Measurements from ENCODE around the gene BLOC1S4.
"Not testable (repeated sequence)": the region's sequence is repeated elsewhere in the genome, so short reads cannot be mapped to it uniquely, and the experiment has no call there.

The BLOC1S4 gene

DNA sequence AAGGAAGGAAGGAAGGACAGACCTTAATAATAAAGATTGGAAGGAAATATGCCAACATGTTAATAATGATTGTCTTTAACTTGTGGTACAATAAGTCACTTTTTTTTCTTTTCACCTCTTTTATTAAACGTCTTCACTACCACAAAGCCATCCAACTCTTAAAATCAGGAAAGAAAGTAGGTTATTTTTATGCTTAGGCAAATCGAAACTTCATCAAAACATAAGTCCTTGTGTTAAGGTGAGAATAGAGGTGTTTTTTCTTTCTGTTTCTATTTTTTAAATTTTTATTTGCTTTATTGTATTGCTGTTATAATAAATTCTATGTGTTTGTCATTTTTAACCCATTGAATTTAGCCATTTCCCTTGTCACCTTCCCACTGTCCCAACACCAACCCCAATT is 26.5 kb downstream of the BLOC1S4 start:
- no peak for DNase-seq (ENCODE audit: low spot score)

- DNase-seq (ENCODE audit: low spot score), result no peak
Observed at GRCh38 chr4:6742989-6743388, 27.0 kb downstream of the BLOC1S4 start.

DNA sequence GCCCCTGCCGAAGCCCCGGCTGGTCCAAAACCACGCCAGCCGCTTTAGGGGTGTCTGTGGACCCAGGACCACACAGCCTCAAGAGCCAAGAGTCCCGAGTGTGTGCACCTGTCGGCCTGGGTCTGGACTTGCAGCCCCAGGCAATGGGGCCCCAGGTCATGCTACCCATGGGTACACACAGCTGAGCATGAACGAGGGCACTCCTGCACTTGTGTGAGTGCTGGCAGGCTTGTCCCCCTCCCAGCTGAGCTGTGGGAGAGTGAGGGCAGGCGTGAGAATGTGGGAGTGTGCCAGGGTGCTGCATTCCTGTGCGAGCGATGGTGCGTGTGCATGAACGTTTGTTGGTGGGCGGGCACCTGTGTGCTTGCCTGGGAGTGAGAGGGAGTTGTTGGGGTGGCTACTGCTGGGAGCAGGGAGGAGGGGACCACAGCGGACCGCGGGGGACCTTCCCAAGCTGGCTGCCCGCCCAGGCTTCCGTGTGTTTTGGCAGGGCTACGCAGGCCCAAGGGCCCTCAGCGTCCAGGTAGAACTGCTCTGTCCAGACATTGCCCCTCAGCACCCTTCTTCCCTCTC is 30.8 kb downstream of the BLOC1S4 start:
- no peak for DNase-seq (ENCODE audit: low spot score)

GRCh38 chr4:6747294-6748051 is 31.5 kb downstream of the BLOC1S4 start:
- no peak for DNase-seq (ENCODE audit: low spot score)

DNA sequence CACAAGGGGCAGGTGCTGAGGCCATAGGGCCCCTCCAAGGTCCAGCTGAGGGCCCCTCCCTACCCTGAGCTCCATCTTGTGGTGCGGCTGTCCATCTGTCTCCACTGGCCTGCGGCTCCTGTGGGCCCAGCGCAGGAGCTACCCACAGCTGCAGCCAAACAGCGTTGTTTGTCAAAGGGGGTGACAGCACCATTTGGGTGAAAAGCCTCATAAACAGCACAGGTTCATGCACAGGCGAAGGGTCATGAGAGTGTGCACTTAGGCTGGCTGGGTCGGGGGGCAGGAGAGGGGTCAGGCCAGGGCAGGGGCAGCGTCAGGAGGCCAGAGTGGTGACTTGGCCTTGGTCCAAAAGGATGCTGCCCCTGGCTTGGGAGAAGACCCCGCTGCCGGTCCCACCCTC is 32.3 kb downstream of the BLOC1S4 start:
- DNase-seq (ENCODE audit: low spot score), result no peak

- no peak for DNase-seq (ENCODE audit: low spot score)
Observed at GRCh38 chr4:6749340-6750171, 33.6 kb downstream of the BLOC1S4 start.

DNA sequence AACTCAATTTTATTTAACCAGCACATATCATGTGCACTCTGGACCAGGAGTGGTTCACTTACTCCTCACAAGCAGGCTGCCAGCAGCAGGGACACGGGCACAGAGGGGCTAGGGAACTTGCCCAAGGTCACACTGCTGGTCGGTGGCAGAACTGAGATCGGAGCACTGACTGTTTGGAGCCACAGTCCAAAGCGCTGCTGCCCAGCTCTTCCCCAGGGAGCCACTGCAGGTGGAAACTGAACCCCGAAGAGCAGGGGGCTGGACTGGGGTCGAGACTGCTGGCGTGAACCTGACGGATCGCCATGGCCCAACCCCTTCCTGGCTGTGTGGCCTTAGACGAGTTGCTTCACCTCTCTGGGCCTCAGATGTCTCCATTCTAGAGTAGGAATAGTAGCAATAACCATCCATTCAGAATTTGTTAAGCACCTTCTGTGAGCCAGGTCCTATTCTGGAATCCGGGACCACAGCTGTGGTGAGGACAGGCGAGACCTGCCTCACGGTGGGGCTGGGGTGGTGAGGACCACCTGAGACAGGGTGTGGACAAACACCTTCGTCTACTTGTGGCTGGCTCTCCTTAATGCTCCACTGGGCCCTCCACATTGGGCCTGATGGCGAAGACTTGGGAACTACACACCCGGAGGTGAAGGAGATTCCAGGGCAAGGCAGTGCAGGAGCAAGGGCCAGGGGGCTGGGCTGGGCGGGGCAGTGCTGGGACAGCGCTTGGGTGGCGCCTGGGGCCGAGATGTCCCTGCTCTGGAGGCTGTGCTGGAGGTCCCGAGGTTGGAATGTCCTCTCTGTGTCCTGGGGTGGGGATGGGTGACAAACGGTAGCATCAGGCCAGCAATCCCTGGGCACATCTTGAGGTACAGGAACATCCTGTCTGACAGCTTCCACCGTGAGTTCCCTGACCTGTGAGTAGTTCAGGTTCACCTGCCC is 34.6 kb downstream of the BLOC1S4 start:
- DNase-seq (ENCODE audit: low spot score), result no peak

- no peak for DNase-seq (ENCODE audit: low spot score)
Observed at GRCh38 chr4:6751611-6752485, 35.9 kb downstream of the BLOC1S4 start.

- no peak for DNase-seq (ENCODE audit: low spot score)
Observed at GRCh38 chr4:6752486-6752829, 36.5 kb downstream of the BLOC1S4 start.

DNA sequence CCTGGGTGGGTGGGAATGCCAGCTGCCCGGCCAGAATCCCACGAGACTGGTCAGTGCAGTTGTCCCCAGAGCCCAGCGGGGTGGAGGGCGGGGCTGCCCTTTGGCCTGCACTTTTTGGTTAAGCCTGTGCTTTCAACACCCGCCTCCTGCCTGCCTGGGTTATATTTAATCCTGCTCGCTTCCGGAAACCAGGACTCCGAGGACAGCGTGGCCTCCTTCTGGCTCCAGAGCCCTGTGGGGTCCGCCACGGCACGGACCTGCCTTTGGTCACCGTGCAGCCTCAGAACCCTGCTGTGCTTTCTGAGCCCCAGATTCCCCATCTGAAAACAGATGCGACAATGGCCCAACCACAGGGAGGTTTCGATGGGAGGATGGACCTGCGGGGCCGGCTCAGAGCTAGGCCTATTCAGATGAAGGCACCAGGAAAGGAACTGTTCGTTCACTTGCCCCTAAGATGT is 37.2 kb downstream of the BLOC1S4 start:
- no peak for DNase-seq (ENCODE audit: low spot score)

- DNase-seq (ENCODE audit: low spot score), result no peak
Observed at GRCh38 chr4:6753891-6754290, 37.9 kb downstream of the BLOC1S4 start.

DNA sequence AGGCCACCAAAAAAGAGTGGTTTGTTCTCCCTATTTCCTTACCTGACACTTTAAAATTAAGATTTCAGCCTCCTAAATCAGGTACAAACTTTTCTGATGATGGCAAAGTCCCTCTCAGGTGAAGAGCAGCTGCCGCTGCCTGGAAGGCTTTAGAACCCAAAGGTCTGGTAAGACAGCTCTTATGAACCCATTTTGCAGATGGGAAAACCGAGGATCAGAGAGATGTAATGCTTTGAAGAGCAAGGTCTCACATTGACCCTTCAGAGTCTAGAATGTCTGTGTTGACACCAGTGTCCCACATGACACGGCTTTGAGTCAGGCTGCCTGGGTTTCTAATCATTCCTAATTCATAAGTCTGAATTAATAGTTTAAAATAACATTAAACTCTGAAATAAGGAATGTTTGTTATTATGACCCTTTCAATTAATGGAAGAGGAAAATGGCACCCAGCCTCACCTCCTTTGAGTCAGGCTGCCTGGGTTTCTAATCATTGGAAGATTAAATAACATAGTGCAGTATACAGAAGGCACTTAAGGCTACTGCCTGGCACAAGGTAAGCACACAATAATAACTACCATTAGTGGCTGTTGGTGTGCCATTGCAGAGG is 38.6 kb downstream of the BLOC1S4 start:
- no peak for DNase-seq (ENCODE audit: low spot score)

DNA sequence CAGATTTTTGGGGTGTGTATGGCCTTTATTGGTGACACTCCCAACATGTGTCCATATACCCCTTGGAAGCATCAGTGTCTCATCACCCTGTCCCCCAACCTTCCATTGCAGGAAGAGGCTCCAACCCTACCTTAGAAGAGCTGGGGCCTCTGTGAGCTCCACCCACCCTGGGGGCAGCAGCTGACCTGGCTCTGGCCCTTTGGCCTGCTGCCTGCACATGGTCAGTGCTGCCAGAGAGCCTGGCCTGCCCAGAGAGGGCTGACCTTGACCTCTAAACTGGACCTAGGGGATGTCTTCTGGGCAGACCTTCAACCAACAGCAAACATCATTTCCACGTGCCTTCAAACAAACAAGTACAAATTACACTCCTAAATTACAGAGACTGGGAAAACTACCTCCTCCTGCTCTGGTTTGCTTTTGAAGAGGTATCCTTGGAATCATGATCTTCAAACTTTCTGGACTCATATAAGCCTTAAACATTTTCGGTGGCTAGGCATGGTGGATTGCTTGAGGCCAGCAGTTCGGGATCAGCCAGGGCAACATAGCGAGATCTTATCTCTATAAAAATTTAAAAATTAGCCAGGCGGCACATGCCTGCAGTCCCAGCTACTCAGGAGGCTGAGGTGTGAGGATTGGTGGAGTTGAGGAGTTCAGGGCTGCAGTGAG is 39.2 kb downstream of the BLOC1S4 start:
- no peak for DNase-seq (ENCODE audit: low spot score)

DNA sequence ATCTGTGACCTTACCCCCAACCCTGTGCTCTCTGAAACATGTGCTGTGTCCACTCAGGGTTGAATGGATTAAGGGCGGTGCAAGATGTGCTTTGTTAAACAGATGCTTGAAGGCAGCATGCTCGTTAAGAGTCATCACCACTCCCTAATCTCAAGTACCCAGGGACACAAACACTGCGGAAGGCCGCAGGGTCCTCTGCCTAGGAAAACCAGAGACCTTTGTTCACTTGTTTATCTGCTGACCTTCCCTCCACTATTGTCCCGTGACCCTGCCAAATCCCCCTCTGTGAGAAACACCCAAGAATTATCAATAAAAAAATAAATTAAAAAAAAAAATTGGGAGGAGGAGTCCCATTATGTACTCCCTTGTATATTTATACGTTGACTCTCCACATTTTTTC is 40.4 kb downstream of the BLOC1S4 start:
- not testable (repeated sequence) for DNase-seq (ENCODE audit: low spot score)

DNA sequence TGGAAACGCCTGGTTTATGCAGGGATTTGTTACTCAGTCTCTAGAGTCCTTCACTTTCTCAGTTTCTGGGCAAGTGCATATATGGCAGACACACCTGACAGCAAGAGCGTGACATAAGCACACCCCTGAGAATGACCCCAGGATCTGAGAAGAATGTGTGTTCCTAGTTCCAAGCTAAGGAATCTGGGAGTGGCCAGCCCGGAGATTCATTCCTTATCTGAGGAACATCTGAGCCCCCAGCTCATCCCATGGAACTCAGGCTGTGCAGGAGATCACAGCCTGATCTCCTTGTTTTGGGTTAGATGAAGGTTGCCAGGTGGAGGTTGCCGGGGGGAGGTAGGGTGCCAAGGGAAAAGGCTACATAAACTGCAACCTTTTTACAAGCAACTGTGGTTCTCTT is 42.8 kb downstream of the BLOC1S4 start:
- no peak for DNase-seq (ENCODE audit: low spot score)

DNA sequence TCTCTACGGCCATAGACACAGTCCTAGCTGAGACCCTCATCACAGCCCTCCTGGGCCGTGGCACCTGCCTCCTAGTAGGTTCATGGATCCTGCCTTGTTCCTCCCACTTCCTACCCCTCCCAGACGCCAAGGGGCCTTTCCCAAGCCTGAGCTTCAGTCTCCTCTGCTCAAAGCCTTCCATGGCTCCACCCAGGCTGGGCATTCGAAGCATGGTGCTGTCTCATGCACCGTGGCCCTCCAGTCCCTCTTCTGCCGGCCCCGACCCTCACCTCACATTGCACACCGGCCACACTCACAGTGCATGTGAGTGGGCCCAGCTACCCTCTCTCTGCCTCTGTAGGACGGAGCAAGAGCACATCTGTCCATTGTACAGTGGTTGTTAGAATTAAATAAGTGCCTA is 44.9 kb downstream of the BLOC1S4 start:
- no peak for DNase-seq (ENCODE audit: low spot score)

- DNase-seq (ENCODE audit: low spot score), result no peak
Observed at GRCh38 chr4:6761649-6762615, 46.0 kb downstream of the BLOC1S4 start.

DNA sequence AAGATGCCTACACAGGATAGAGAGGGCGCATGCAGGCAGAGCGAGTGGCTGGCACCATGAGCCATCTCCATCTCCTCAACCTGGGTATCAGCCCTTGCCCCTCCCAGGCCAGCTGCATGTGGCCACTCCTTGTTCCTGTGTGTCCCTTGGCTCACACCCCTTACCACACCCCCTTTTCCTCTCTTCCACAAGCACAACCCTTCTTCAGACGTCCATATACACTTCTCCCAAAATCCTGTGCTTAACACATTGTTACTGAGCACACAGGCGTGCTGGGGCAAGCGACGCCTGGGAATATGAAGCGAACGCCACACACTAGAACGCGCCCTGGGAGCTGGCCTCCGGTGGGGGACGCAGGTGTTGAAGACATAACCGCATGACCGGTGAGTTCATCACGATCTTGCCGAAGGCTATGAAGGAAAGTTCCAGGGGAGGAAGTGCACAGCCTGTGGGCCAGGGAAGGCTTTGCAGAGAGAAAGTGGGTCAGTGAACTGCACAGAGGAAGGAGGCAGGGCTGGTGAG is 47.4 kb downstream of the BLOC1S4 start:
- no peak for DNase-seq (ENCODE audit: low spot score)

All from COLO829 (cell line).